CD14-positive monocyte (primary cell): Measurements from ENCODE around the gene GPC1. TPM values are rescaled to one million over a fixed set of nuclear protein-coding genes. Genes with fewer than 3 reads are reported as not detected.

Source experiments
- DNase-seq, 3 donors: peaks; one replicate each; pipeline ENCODE4 v3.0.0-alpha.2; 2011 to 2022
- H2AFZ ChIP-seq: 2 replicates; pipeline ENCODE4 v1.6.0; 2012; ENCODE audit warnings: mild to moderate bottlenecking, low read depth, low read length, inconsistent platforms; ENCODE audit not compliant: insufficient read depth, poor library complexity, severe bottlenecking
- H3K27ac ChIP-seq, 2 donors: 1 replicate in 1 of 2; 2 replicates in 1 of 2; pipeline ENCODE4 v1.5.1; 2012 to 2013; ENCODE audit warnings: low read length in 2 of 2, control low read depth in 1 of 2, inconsistent platforms in 1 of 2, low read depth in 1 of 2, mild to moderate bottlenecking in 1 of 2
- H3K27me3 ChIP-seq, 2 donors: one replicate each; pipeline versions ENCODE4 v1.6.0 to v1.6.1; 2011 to 2013; ENCODE audit warnings: low read length in 2 of 2; ENCODE audit not compliant: control insufficient read depth in 2 of 2, insufficient read depth in 2 of 2
- H3K36me3 ChIP-seq, 2 donors: replicated peaks in 1 of 2; 1 replicate in 1 of 2; 2 replicates in 1 of 2; pipeline versions ENCODE4 v1.5.1 to v1.6.1; 2012 to 2013; ENCODE audit warnings: low read length in 2 of 2, control low read depth in 1 of 2, inconsistent platforms in 1 of 2, mild to moderate bottlenecking in 1 of 2; ENCODE audit not compliant: insufficient read depth in 2 of 2, control insufficient read depth in 1 of 2
- H3K4me1 ChIP-seq, 2 donors: 1 replicate in 1 of 2; 2 replicates in 1 of 2; pipeline versions ENCODE4 v1.5.1 to v1.6.1; 2012 to 2013; ENCODE audit warnings: low read length in 2 of 2, control low read depth in 1 of 2, inconsistent platforms in 1 of 2, mild to moderate bottlenecking in 1 of 2, moderate library complexity in 1 of 2; ENCODE audit not compliant: insufficient read depth in 2 of 2, control insufficient read depth in 1 of 2
- H3K4me2 ChIP-seq: replicated peaks from 2 replicates; pipeline ENCODE3; 2012; ENCODE audit warnings: low read length, moderate library complexity, mild to moderate bottlenecking; ENCODE audit not compliant: poor library complexity, severe bottlenecking; ENCODE audit errors: extremely low read depth
- H3K4me3 ChIP-seq, 3 experiments: fragments of 200-600 bp in 1 of 3; sonication (generic) in 1 of 3; replicated peaks in 1 of 3; 1 replicate in 2 of 3; 2 replicates in 1 of 3; pipeline ENCODE4 v1.5.1; 2011 to 2013; ENCODE audit warnings: low read length in 3 of 3, mild to moderate bottlenecking in 3 of 3, control low read depth in 2 of 3, low read depth in 2 of 3, inconsistent platforms in 1 of 3, moderate library complexity in 1 of 3
- H3K79me2 ChIP-seq: 2 replicates; pipeline ENCODE4 v1.6.0; 2012; ENCODE audit warnings: mild to moderate bottlenecking, control low read depth, inconsistent platforms, low read length, moderate library complexity; ENCODE audit not compliant: insufficient read depth
- H3K9ac ChIP-seq: 2 replicates; pipeline ENCODE4 v1.6.0; 2017; ENCODE audit warnings: low read length, mild to moderate bottlenecking; ENCODE audit not compliant: insufficient read depth, poor library complexity, severe bottlenecking
- H3K9me3 ChIP-seq, 2 donors: replicated peaks in 1 of 2; 1 replicate in 1 of 2; 2 replicates in 1 of 2; pipeline versions ENCODE4 v1.5.1 to v1.6.1; 2012 to 2013; ENCODE audit warnings: low read length in 2 of 2, control low read depth in 1 of 2; ENCODE audit not compliant: control insufficient read depth in 1 of 2, insufficient read depth in 1 of 2
- H4K20me1 ChIP-seq: 2 replicates; pipeline ENCODE4 v1.6.0; 2012; ENCODE audit warnings: mild to moderate bottlenecking, low read length, control low read depth, moderate library complexity; ENCODE audit not compliant: insufficient read depth
- H3K27ac Mint-ChIP-seq, 7 donors: one replicate each; pipeline ENCODE4 v1.8.0; 2020; ENCODE audit warnings: mild to moderate bottlenecking in 7 of 7, mixed read lengths in 7 of 7, moderate library complexity in 6 of 7, inconsistent platforms in 2 of 7
- H3K27me3 Mint-ChIP-seq, 3 donors: one replicate each; pipeline ENCODE4 v1.8.0; 2021 to 2022; ENCODE audit warnings: low read depth in 3 of 3, mild to moderate bottlenecking in 3 of 3, mixed read lengths in 3 of 3, moderate library complexity in 3 of 3, inconsistent platforms in 1 of 3
- H3K36me3 Mint-ChIP-seq, 2 donors: one replicate each; pipeline ENCODE4 v1.8.0; 2020; ENCODE audit warnings: mixed read lengths in 2 of 2, inconsistent platforms in 1 of 2, mild to moderate bottlenecking in 1 of 2
- H3K4me1 Mint-ChIP-seq: one replicate; pipeline ENCODE4 v1.8.0; 2020; ENCODE audit warnings: mild to moderate bottlenecking, mixed read lengths
- H3K4me3 Mint-ChIP-seq, 2 donors: one replicate each; pipeline ENCODE4 v1.8.0; 2020; ENCODE audit warnings: mild to moderate bottlenecking in 2 of 2, mixed read lengths in 2 of 2, moderate library complexity in 1 of 2
- H3K9me3 Mint-ChIP-seq, 7 donors: one replicate each; pipeline ENCODE4 v1.8.0; 2020 to 2022; ENCODE audit warnings: mixed read lengths in 7 of 7, mild to moderate bottlenecking in 6 of 7, moderate library complexity in 6 of 7, inconsistent platforms in 2 of 7
- WGBS: methylation state at CpG from one replicate; pipeline ENCODE4 v1.1.5; 2013; ENCODE audit warnings: missing lambda C conversion rate; ENCODE audit not compliant: insufficient coverage; 5-methylcytosine and 5-hydroxymethylcytosine counted together
- intact Hi-C, 2 donors: fragments of 100-400 bp; cut with micrococcal nuclease; formaldehyde crosslinking; loops; one replicate each; pipeline versions ENCODE4 v1.15.0 to v1.15.1; 2023
- polyA plus RNA-seq, 3 donors: library from polyadenylated mRNA; depleted of rRNA in 1 of 3; unstranded in 2 of 3; stranded (reverse) in 1 of 3; fragments of 300-500 nt in 2 of 3; fragments of >200 nt in 1 of 3; fragmentation: Illumina TruSeq in 2 of 3; gene quantifications; 1 replicate in 2 of 3; 2 replicates in 1 of 3; pipeline ENCODE4 v1.2.3, GENCODE V29; 2012 to 2021
- TF ChIP-seq, protein P1 (sequence below): fragments of 200-600 bp; IDR thresholded peaks from one replicate; pipeline ENCODE4 v1.8.0; 2022; ENCODE audit warnings: antibody characterized with exemption, mild to moderate bottlenecking

The GPC1 gene
- polyA plus RNA-seq, 3 donors, result 0.08 TPM; not detected in 2

DNA sequence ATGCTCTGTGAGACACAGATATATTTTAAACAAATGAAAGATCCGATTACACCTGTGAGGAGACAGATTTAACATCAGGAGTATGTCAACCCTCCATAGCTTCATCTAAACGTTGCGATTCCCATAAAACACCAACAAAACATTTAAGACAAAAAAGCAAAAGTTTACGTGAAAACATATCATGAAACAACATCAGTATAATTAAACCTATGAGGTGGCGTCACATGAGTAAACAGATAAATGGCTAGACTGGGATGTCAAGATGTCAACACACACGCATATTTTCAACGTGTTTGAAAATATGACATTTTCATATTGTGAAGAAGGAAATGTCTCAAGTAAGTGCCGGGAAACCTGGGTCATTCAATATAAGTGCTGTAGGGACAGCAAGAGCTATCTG is 25.5 kb upstream of the GPC1 start:
- TF ChIP-seq, protein P1, sequence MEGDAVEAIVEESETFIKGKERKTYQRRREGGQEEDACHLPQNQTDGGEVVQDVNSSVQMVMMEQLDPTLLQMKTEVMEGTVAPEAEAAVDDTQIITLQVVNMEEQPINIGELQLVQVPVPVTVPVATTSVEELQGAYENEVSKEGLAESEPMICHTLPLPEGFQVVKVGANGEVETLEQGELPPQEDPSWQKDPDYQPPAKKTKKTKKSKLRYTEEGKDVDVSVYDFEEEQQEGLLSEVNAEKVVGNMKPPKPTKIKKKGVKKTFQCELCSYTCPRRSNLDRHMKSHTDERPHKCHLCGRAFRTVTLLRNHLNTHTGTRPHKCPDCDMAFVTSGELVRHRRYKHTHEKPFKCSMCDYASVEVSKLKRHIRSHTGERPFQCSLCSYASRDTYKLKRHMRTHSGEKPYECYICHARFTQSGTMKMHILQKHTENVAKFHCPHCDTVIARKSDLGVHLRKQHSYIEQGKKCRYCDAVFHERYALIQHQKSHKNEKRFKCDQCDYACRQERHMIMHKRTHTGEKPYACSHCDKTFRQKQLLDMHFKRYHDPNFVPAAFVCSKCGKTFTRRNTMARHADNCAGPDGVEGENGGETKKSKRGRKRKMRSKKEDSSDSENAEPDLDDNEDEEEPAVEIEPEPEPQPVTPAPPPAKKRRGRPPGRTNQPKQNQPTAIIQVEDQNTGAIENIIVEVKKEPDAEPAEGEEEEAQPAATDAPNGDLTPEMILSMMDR, result no peak
- Histone ChIP-seq H3K4me2 (no peak overlapping the region), H3K9ac (no peak overlapping the region), H3K36me3 (no peaks in the 10 kb centered on the region), H3K79me2 (no peaks in the 10 kb centered on the region), H2AFZ (no peak overlapping the region), H4K20me1 (no peaks in the 10 kb centered on the region), H3K4me1 (no peaks in the 10 kb centered on the region), H3K4me3 (no peak overlapping the region), H3K27ac (no peak overlapping the region), H3K27me3 (no peaks in the 10 kb centered on the region), H3K9me3 (no peaks in the 10 kb centered on the region)
- no peaks in the 10 kb centered on the region for H3K4me1 Mint-ChIP-seq
- no peak overlapping the region for H3K27ac Mint-ChIP-seq
- no peak for DNase-seq
- no peak overlapping the region for H3K4me3 Mint-ChIP-seq
- no CpG with 5 or more reads among the region's 8 CpGs for WGBS
- H3K36me3 Mint-ChIP-seq, result no peaks in the 10 kb centered on the region
- intact Hi-C loops, result no loop called here
- peaks cover 2 to 7% (median 6%) of the 10 kb centered on the region in 3 donors for H3K27me3 Mint-ChIP-seq
- peaks cover 0 to 2% (median 0%) of the 10 kb centered on the region in 7 donors for H3K9me3 Mint-ChIP-seq

DNA sequence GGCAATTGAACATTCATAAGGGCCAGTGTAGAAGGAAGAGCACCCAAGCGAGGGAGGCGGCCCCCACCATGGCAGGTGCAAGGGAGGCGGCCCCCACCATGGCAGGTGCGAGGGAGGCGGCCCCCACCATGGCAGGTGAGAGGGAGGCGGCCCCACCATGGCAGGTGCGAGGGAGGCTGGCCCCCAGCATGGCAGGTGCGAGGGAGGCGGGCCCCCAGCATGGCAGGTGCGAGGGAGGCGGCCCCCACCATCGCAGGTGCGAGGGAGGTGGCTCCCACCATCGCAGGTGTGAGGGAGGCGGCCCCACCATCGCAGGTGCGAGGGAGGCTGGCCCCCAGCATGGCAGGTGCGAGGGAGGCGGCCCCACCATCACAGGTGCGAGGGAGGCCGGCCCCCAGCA is 24.7 kb upstream of the GPC1 start:
- Histone ChIP-seq H3K4me3 (no peak overlapping the region), H2AFZ (no peak overlapping the region), H3K4me1 (no peaks in the 10 kb centered on the region), H4K20me1 (no peaks in the 10 kb centered on the region), H3K4me2 (no peak overlapping the region), H3K9ac (no peak overlapping the region), H3K9me3 (no peaks in the 10 kb centered on the region), H3K27ac (no peak overlapping the region), H3K27me3 (no peaks in the 10 kb centered on the region), H3K36me3 (no peaks in the 10 kb centered on the region), H3K79me2 (no peaks in the 10 kb centered on the region)
- Mint-ChIP-seq H3K27ac (no peak overlapping the region), H3K4me1 (no peaks in the 10 kb centered on the region), H3K27me3 (peaks cover 2 to 7% (median 4%) of the 10 kb centered on the region in 3 donors), H3K36me3 (no peaks in the 10 kb centered on the region), H3K4me3 (no peak overlapping the region), H3K9me3 (peaks cover 0 to 2% (median 0%) of the 10 kb centered on the region in 7 donors)
- intact Hi-C loops, result no loop called here
- TF ChIP-seq, protein P1, result no peak
- no peak for DNase-seq
- WGBS, result 87% methylated on average over 20 of the region's 21 CpGs
